Liver (tissue), 3 donors: ENCODE data around the gene EVC.

ENCODE experiments used
- EGR1 ChIP-seq, 2 donors: IDR thresholded peaks; 2 replicates each; pipeline ENCODE4 v1.6.1; 2016 to 2018; ENCODE audit warnings: antibody characterized with exemption in 2 of 2, low read depth in 2 of 2
- FOXA1 ChIP-seq: IDR thresholded peaks from 2 replicates; pipeline ENCODE4 v1.6.1; 2016; ENCODE audit warnings: antibody characterized with exemption
- GABPA ChIP-seq, 2 donors: IDR thresholded peaks in 1 of 2; conservative IDR thresholded peaks in 1 of 2; 2 replicates each; pipeline ENCODE4 v1.6.1; 2016; ENCODE audit warnings: antibody characterized with exemption in 2 of 2, mild to moderate bottlenecking in 1 of 2, moderate library complexity in 1 of 2
- TF ChIP-seq, protein P1 (sequence below): IDR thresholded peaks from 2 replicates; pipeline ENCODE4 v1.6.1; 2016; ENCODE audit warnings: antibody characterized with exemption
- TF ChIP-seq, protein P2 (sequence below): fragments of 150-350 bp; IDR thresholded peaks from 2 replicates; pipeline ENCODE4 v1.5.1; 2017; ENCODE audit warnings: improper control_type of control experiment, low read depth, low read length; ENCODE audit not compliant: missing input control
- donor health status: healthy.
- donor health status: healthy.

DNA sequence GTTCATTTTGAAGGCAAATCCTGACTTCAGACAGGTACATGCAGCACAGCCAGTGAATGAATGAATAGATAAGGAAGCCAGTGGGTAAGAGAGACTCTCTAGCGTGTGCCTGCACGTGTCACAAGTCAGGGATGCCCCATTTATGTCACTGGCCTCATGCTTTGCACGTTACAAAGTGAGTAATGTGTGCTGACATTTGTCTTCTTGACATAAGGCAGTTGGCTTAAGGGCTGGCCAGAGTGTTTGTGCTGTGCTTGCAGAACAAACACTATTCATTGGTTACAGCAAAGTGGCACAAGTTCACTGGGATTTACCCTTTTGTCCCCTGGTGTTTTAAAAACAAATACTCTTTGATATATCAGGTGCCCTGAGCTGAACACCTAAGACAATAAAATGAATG, 125.9 kb downstream of the EVC start:
- TF ChIP-seq, protein P1, sequence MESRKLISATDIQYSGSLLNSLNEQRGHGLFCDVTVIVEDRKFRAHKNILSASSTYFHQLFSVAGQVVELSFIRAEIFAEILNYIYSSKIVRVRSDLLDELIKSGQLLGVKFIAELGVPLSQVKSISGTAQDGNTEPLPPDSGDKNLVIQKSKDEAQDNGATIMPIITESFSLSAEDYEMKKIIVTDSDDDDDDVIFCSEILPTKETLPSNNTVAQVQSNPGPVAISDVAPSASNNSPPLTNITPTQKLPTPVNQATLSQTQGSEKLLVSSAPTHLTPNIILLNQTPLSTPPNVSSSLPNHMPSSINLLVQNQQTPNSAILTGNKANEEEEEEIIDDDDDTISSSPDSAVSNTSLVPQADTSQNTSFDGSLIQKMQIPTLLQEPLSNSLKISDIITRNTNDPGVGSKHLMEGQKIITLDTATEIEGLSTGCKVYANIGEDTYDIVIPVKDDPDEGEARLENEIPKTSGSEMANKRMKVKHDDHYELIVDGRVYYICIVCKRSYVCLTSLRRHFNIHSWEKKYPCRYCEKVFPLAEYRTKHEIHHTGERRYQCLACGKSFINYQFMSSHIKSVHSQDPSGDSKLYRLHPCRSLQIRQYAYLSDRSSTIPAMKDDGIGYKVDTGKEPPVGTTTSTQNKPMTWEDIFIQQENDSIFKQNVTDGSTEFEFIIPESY = no peak
- TF ChIP-seq FOXA1 (no peak), EGR1 (IDR thresholded peaks at IDR 0.05; ENCODE audit: low read depth in 2 of 2) (no peak), GABPA (IDR thresholded peaks at IDR 0.05 in 1 of 2, conservative IDR thresholded peaks at IDR 0.05 in 1 of 2) (no peak)
- TF ChIP-seq, protein P2, sequence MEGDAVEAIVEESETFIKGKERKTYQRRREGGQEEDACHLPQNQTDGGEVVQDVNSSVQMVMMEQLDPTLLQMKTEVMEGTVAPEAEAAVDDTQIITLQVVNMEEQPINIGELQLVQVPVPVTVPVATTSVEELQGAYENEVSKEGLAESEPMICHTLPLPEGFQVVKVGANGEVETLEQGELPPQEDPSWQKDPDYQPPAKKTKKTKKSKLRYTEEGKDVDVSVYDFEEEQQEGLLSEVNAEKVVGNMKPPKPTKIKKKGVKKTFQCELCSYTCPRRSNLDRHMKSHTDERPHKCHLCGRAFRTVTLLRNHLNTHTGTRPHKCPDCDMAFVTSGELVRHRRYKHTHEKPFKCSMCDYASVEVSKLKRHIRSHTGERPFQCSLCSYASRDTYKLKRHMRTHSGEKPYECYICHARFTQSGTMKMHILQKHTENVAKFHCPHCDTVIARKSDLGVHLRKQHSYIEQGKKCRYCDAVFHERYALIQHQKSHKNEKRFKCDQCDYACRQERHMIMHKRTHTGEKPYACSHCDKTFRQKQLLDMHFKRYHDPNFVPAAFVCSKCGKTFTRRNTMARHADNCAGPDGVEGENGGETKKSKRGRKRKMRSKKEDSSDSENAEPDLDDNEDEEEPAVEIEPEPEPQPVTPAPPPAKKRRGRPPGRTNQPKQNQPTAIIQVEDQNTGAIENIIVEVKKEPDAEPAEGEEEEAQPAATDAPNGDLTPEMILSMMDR = no peak
